ENCODE results near the gene GABRG3. TPM values are rescaled to one million over a fixed set of nuclear protein-coding genes. Genes with fewer than 3 reads are reported as not detected.

Gene GABRG3
- total RNA-seq, 1 donor from 2014 or later, result not detected

DNA sequence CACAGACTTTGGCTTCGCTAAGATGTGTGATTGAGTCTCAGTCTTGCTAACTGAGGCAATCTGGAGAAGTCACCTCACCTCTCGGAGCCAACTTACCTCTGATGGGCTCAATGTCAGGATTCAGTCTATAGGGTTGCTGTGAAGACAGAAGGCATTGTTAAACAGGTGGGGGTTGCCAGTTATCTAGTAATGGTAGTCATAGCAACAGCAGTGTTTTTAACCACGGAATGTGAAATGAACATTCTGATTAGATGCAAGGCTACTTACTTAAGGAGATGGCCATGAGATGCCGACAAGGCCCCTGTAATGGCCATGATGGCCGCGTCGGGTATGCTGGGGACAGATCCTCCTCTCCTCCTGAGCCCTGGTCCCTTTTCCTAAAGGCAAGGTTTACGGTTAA, 243.1 kb downstream of the GABRG3 start:
- intact Hi-C loops (cut with DNase I), result no loop called here
- ATAC-seq, result no peak

DNA sequence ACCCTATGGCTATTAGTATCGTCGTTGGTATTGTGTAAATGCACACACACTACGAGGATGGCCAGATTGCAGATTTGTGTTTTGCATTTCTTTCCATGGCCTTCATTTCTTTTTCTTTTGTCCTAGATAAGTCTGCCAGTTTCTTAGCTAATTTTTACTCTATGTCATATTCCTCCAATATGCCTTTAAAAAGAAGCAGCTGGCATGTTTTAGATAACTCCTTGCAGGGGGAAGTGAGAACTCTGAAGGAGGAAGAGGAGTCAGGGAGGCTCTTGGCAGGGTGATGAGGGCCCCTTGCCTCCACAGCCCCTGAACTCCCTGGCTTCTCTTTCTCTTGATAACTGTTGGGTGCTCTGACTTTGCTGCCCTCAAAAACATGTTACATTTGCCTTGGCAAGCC, 244.0 kb downstream of the GABRG3 start:
- Histone ChIP-seq H3K36me3 (no peaks in the 10 kb centered on the region), H3K4me1 (no peaks in the 10 kb centered on the region), H3K27ac (no peak overlapping the region), H3K9me3 (no peaks in the 10 kb centered on the region), H3K27me3 (ENCODE audit: low read depth) (no peaks in the 10 kb centered on the region), H3K4me3 (no peak overlapping the region)
- DNase-seq (no peak), ATAC-seq (no peak)
- intact Hi-C loops (cut with DNase I), result no loop called here
- TF ChIP-seq, protein P1, sequence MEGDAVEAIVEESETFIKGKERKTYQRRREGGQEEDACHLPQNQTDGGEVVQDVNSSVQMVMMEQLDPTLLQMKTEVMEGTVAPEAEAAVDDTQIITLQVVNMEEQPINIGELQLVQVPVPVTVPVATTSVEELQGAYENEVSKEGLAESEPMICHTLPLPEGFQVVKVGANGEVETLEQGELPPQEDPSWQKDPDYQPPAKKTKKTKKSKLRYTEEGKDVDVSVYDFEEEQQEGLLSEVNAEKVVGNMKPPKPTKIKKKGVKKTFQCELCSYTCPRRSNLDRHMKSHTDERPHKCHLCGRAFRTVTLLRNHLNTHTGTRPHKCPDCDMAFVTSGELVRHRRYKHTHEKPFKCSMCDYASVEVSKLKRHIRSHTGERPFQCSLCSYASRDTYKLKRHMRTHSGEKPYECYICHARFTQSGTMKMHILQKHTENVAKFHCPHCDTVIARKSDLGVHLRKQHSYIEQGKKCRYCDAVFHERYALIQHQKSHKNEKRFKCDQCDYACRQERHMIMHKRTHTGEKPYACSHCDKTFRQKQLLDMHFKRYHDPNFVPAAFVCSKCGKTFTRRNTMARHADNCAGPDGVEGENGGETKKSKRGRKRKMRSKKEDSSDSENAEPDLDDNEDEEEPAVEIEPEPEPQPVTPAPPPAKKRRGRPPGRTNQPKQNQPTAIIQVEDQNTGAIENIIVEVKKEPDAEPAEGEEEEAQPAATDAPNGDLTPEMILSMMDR (IDR thresholded peaks at IDR 0.05), result no peak

More for the DNA sequence above, 243.1 kb downstream of the GABRG3 start:
- no peaks in the 10 kb centered on the region for H3K36me3 ChIP-seq
- H3K4me3 ChIP-seq, result no peak overlapping the region
- no peaks in the 10 kb centered on the region for H3K4me1 ChIP-seq
- no peaks in the 10 kb centered on the region for H3K27me3 ChIP-seq (ENCODE audit: low read depth)
- no peaks in the 10 kb centered on the region for H3K9me3 ChIP-seq
- DNase-seq, result no peak
- TF ChIP-seq, protein P1 (IDR thresholded peaks at IDR 0.05), result no peak
- H3K27ac ChIP-seq, result no peak overlapping the region

DNA sequence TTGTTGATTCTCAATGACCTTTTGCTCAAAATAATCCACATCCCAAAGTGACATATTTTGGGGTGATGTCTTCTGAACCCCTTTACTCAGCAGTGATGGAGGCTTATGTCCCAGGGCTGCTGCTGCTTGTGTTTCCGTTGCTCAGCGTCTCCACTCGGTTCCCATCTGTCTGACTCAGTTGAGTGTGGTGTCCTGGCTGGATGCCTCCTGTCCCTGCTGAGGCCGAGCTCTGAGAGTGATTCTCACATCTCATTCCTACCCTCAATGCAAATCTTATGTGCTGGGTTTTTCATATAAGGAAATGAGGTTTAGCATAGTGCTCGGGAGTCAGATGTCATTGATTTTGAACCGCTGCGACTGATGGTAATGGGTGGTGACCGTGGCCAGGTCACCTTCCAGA, 247.4 kb downstream of the GABRG3 start:
- intact Hi-C loops (cut with DNase I), result no loop called here
- Histone ChIP-seq H3K9me3 (no peaks in the 10 kb centered on the region), H3K36me3 (no peaks in the 10 kb centered on the region), H3K27ac (no peak overlapping the region), H3K27me3 (ENCODE audit: low read depth) (no peaks in the 10 kb centered on the region), H3K4me1 (no peaks in the 10 kb centered on the region), H3K4me3 (no peak overlapping the region)
- ATAC-seq (no peak), DNase-seq (no peak)
- TF ChIP-seq, protein P1 (IDR thresholded peaks at IDR 0.05), result no peak

DNA sequence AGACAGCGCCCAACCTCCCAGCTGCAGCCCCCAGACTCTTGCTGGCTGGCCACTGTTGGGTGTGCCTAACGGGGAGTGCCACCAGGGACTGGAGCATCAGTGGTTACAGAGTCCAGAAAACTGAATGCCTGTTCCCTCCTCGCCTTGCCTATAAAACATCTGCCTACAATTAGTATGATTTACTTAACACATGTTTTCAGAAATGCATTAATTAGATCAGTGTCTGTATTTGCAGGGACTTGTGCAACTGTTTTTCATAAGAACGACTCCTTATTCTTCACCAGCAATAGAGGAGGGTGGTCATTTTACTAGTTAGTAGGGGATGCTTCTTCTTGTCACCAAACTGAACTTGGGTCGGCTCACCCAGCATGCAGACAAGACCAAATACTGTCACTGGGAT, 248.7 kb downstream of the GABRG3 start:
- ATAC-seq, result no peak
- Histone ChIP-seq H3K4me3 (no peak overlapping the region), H3K27ac (no peak overlapping the region), H3K4me1 (peaks cover 11% of the 10 kb centered on the region), H3K9me3 (no peaks in the 10 kb centered on the region), H3K27me3 (ENCODE audit: low read depth) (no peaks in the 10 kb centered on the region), H3K36me3 (no peaks in the 10 kb centered on the region)
- no peak for DNase-seq
- TF ChIP-seq, protein P1 (IDR thresholded peaks at IDR 0.05), result no peak
- intact Hi-C loops (cut with DNase I), result no loop called here

DNA sequence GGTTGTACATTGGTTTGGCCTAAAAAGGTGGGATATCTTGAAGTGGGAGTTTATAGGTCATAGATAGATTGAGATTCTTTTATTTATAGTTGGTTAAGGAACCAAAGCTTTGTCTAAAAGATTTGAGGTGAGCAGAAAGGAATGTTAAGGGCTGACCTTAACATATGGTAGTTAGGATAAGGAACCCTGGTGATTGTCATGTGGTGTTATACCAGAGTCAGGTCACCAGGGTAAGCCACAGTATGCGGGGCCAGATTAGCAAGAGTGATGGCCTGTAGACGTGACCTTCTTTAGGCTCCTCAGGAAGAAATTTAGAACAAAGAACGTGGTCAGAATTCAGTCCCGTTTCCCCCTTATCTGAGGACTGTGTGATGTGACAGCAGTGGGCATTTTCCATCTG, 249.2 kb downstream of the GABRG3 start:
- peaks cover 12% of the 10 kb centered on the region for H3K4me1 ChIP-seq
- no peak overlapping the region for H3K4me3 ChIP-seq
- no peaks in the 10 kb centered on the region for H3K36me3 ChIP-seq
- no peaks in the 10 kb centered on the region for H3K9me3 ChIP-seq
- no peak overlapping the region for H3K27ac ChIP-seq
- H3K27me3 ChIP-seq (ENCODE audit: low read depth), result no peaks in the 10 kb centered on the region
- TF ChIP-seq, protein P1 (IDR thresholded peaks at IDR 0.05), result no peak
- ATAC-seq (no peak), DNase-seq (no peak)
- intact Hi-C loops (cut with DNase I), result no loop called here

DNA sequence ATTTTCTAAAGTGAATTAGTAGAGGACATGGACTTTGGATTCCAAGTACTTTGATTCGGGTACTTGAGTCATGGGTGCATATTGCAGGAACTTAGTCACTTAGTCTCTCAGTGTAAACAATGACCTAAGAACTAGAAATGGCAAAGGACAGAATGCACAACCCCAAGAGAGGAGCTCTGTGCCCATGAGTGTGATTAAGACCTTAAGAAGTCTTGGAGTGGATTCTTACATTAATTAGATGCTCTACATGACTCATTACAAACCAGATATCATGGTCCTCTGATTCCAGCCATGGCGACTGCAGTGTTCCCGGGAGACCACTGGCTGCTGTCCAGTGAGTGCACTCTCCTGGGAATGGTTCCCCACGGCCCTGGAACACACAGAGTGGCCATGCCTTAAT, 251.5 kb downstream of the GABRG3 start:
- Histone ChIP-seq H3K27me3 (ENCODE audit: low read depth) (no peaks in the 10 kb centered on the region), H3K27ac (no peak overlapping the region), H3K4me1 (peaks cover 12% of the 10 kb centered on the region), H3K4me3 (no peak overlapping the region), H3K9me3 (no peaks in the 10 kb centered on the region), H3K36me3 (no peaks in the 10 kb centered on the region)
- ATAC-seq (no peak), DNase-seq (no peak)
- TF ChIP-seq, protein P1 (IDR thresholded peaks at IDR 0.05), result no peak
- intact Hi-C loops (cut with DNase I), result no loop called here
